Measurements from ENCODE around the gene PTX3. TPM values are rescaled to one million over a fixed set of nuclear protein-coding genes. Genes with fewer than 3 reads are reported as not detected.

The PTX3 gene
- total RNA-seq, 1 donor, result 22.5 TPM

DNA sequence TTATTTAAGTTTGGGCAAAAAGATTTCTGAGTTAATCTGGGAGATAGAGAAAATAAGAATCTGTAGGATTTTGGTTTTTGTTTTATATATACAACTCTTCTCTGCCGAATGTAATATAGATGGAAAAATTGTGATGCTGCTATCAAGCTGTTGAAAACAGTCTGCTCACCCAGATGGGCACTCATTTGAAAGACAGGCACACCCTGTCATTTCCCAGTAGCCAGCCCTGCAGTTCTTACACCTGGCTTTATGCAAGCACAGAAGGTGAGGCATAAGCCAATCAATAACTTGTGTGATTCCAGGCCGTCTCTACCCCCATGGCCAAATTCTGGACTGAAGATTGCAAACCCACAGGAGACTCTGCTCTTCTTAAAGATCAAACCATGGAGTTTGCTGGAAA lies 27.1 kb upstream of the PTX3 start:
- no peak for DNase-seq (ENCODE audit: low read depth)
- no peak for TF ChIP-seq CTCF (IDR thresholded peaks at IDR 0.05; ENCODE audit: insufficient read depth, low read depth, low read length)
- H3K4me3 ChIP-seq (ENCODE audit: low read depth, low read length), result no peak overlapping the region

DNA sequence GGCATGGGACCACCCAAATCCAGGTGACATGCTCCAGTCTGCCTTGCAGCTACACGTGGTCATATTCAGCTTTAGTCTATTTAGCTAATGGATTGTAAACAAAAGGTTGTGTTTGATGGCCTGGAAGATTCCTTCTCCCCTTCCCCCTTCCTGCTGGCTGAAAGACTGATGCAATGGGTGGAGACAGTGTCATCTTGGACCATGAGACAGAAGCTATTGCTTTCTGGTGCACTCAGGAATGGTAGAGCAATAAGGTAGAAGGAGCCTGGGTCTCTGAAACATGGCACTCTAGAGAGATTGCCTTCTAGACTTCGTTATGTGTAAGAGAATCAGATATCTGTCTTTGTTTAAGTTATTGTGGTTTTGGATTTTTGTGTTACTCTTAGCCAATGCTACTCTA lies 25.7 kb upstream of the PTX3 start:
- no peak overlapping the region for H3K4me3 ChIP-seq (ENCODE audit: low read depth, low read length)
- DNase-seq (ENCODE audit: low read depth), result no peak
- no peak for TF ChIP-seq CTCF (IDR thresholded peaks at IDR 0.05; ENCODE audit: insufficient read depth, low read depth, low read length)

- TF ChIP-seq CTCF (IDR thresholded peaks at IDR 0.05; ENCODE audit: insufficient read depth, low read depth, low read length), result no peak
- DNase-seq (ENCODE audit: low read depth), result no peak
These were observed 24.3 kb upstream of the PTX3 start for GRCh38 chr3:157412323-157412855.

DNA sequence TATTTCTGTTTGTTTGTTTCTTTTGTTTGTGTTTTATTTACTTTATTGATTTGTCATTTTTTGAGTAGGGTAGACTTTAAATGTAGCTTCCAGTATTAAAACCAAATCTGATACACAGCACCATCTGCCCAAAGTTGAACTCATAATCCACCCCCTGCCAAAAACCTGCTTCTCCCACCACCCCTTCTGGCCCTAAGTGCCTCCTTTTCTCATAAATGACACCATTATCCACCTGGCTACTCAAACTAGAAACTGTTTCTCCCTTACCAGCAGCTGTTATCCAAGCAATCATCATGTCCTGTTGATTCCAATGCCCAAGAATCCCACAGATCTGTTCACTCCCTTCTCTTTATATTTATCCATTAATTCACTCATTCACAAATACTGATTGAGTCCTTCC lies 21.8 kb upstream of the PTX3 start:
- H3K4me3 ChIP-seq (ENCODE audit: low read depth, low read length), result no peak overlapping the region
- TF ChIP-seq CTCF (IDR thresholded peaks at IDR 0.05; ENCODE audit: insufficient read depth, low read depth, low read length), result no peak
- no peak for DNase-seq (ENCODE audit: low read depth)

More at GRCh38 chr3:157412323-157412855, 24.3 kb upstream of the PTX3 start:
- H3K4me3 ChIP-seq (ENCODE audit: low read depth, low read length), result no peak overlapping the region

DNA sequence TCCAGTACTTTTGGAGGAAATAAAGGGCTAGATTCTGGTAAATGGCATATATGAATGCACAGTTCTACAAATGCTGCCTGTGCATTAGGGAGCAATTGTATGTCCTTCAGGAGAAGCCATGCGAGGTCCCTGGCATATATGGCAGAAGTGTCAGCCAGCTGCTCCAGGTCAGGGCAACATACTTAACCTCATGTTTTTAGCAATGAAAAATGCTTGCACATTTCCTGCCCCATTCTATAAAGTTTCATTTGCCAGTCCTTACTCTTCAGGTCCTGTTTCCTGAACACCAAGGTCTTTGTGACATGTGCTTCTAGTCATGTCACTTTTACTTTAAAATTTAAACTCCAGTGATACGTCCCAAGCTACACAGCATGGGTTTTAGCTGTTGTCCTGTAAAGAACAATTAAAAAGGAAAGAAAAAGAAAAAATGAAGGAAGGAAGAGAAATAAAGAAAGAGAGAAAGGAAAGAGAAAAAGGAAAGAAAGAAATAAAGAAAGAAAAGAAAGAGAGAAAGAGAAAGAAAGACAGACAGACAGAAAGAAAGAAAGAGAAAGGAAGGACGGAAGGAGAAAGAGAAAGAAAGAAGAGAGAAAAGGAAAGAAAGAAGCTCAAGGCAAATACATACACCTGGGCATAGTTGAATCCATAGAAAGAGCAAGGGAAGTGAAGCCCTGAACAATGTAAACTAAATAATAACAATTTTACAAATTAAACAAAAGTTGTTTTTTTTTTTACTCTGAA lies 20.1 kb upstream of the PTX3 start:
- no peak for TF ChIP-seq CTCF (IDR thresholded peaks at IDR 0.05; ENCODE audit: insufficient read depth, low read depth, low read length)
- DNase-seq (ENCODE audit: low read depth), result no peak

DNA sequence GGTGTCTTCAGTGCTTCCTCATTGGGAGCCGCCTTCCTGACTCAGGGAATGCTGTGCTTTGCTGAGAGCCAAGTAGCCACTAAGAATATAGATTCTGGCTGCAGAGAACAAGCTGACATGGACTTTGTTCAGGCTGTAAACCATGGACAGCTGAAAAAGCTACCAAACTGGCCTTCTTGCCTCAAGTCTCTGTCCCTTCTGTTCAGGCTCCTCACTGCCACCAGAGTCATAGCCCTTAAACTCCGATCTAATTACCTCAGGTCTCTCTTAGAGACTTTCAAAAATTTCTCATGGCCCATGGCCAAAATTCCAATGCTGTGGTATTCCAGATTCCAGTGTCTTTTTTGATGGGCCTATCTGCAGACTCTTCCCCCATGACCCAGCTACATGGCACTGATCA lies 19.4 kb upstream of the PTX3 start:
- H3K4me3 ChIP-seq (ENCODE audit: low read depth, low read length), result no peak overlapping the region
- no peak for DNase-seq (ENCODE audit: low read depth)
- no peak for TF ChIP-seq CTCF (IDR thresholded peaks at IDR 0.05; ENCODE audit: insufficient read depth, low read depth, low read length)

More for the DNA sequence above, 20.1 kb upstream of the PTX3 start:
- H3K4me3 ChIP-seq (ENCODE audit: low read depth, low read length), result no peak overlapping the region
